Left ventricle myocardium superior (tissue), 1 donor: ENCODE results near the gene CGNL1. TPM values are rescaled to one million over a fixed set of nuclear protein-coding genes. Genes with fewer than 3 reads are reported as not detected.

Source experiments
- ATAC-seq: fragments of 200-7000 bp; cut with Tn5 transposase; one replicate; pipeline ENCODE4 v1.9.1; 2020; ENCODE audit warnings: mild to moderate bottlenecking, moderate library complexity
- DNase-seq: peaks from one replicate; pipeline ENCODE4 v3.0.0-alpha.2; 2020
- intact Hi-C: fragments of 100-400 bp; cut with micrococcal nuclease; formaldehyde crosslinking; loops from one replicate; pipeline ENCODE4 v1.11.0; 2022
- total RNA-seq: library from RNA; stranded (reverse); fragmentation: NEBNext Ultra II Directional; extraction: Animal tissue kit (Norgen Biotek cat#: 25700); gene quantifications from one replicate; pipeline ENCODE4 v1.2.1, GENCODE V29; 2021
- donor health status: DM: no; HTN: yes; CAD: no; lungs with severe emphysema.

CGNL1 gene
- total RNA-seq, 1 donor from 2014 or later = 15.2 TPM

DNA sequence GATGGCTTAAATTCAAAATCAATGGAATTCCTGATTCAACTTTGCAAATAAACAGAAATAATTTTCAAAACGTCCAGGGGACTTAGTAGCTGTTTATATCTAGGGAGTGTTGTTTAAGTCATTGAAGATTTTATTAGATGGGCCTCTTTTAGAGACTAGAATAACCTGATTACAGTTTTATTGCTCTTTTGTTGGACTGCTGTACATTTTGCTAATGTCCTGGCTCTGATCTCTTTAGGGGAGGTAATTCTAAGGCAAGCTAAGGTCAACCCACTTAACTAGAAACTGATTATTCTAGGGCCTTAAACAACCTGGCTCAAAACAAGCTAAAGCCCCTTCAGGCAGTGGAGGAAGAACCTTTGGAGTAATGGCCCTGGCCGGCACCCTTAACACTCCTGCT, 153.4 kb downstream of the CGNL1 start:
- ATAC-seq (no peak), DNase-seq (no peak)
- intact Hi-C loops = no loop called here

- intact Hi-C loops = no loop called here
- no peak for DNase-seq
- ATAC-seq = no peak
Measured at GRCh38 chr15:57532731-57533447, 156.6 kb downstream of the CGNL1 start.

DNA sequence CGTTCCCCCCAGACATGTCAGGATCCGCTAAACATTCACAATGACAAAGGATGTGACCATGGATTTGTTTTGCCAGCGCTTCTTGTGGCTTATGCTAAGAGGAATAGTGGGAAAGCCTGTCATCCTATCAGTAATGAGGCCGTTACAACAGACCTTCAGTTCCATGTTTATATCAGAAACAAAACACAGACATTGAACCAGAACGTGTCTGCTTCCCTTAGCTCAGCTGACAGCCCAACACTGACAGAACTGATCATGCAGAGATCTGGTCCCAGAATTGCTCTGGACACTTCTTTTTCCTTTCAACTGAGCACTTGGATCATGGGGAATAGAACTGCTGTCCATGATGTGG, 157.1 kb downstream of the CGNL1 start:
- intact Hi-C loops = no loop called here
- peak; percentile 9 for ATAC-seq
- DNase-seq = no peak

GRCh38 chr15:57534281-57534680, 158.0 kb downstream of the CGNL1 start:
- intact Hi-C loops = no loop called here
- no peak for DNase-seq
- peak; percentile 81 for ATAC-seq

DNA sequence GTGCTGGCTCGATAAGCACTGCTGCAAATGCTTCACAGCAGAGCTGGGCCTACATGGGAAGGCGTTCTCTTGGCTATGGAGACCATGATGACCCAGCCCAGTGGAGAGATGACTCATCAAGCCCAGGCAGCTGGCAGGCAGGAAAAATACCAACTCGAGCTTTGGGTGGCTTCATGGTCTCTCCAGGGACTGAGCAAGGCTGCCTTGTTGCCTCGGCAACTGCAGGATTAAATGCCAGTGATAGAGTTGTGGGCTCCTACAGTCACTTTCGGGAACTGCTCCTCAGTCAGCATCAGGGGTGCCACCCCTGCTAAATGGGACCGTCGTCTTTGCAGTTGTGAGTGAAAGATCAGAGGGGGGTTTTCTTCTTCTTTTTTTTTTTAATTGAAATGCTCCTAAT, 160.8 kb downstream of the CGNL1 start:
- ATAC-seq (peak; percentile 8), DNase-seq (no peak)
- intact Hi-C loops = no loop called here

- ATAC-seq (no peak), DNase-seq (no peak)
- intact Hi-C loops = no loop called here
Measured at GRCh38 chr15:57537488-57538264, 161.4 kb downstream of the CGNL1 start.

GRCh38 chr15:57538265-57538529, 161.9 kb downstream of the CGNL1 start:
- no peak for ATAC-seq
- no peak for DNase-seq
- intact Hi-C loops = no loop called here

- ATAC-seq = no peak
- DNase-seq = no peak
- intact Hi-C loops = no loop called here
Measured at GRCh38 chr15:57538821-57539220, 162.5 kb downstream of the CGNL1 start.

- intact Hi-C loops = no loop called here
- ATAC-seq (no peak), DNase-seq (no peak)
Measured at GRCh38 chr15:57540211-57540610, 163.9 kb downstream of the CGNL1 start.

DNA sequence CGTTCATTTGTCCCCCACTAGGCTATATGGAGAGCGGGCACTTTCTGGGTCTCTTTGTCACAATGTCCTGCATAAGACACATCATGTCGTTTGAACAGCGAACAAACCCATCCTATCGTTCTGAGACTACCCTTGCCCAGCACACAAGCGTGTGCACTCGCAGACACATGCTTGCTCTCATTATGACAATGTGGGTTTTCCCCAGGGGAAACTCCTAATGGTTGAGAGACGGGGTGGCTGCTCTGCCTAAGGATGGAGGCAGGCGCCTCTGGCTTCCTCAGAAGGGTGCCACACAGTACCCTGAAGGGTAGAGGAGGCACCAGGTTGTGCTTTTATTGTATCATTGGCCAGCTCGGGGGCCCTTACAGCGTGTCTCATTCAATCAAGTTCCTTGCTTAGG, 164.4 kb downstream of the CGNL1 start:
- ATAC-seq (no peak), DNase-seq (no peak)
- intact Hi-C loops = no loop called here

DNA sequence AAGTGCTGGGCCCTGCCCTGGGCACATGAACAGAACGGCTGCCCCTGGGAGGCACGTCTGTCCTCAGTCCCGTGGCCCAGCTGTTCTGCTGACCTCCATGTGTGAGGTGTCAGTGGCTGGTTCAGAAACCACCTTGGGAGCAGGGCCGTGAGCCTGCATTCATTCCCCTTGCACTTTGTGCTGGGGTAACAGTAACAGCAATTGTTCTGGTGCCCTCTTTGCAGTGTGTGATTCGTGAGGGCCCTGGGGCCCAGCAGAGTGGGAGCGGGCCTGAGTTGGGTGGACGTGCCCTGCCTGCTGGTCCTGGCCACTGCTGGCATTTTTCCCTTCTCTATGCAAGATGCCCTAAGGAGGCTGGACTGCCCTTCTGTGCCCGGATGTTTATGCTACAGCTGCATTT, 165.0 kb downstream of the CGNL1 start:
- intact Hi-C loops = no loop called here

DNA sequence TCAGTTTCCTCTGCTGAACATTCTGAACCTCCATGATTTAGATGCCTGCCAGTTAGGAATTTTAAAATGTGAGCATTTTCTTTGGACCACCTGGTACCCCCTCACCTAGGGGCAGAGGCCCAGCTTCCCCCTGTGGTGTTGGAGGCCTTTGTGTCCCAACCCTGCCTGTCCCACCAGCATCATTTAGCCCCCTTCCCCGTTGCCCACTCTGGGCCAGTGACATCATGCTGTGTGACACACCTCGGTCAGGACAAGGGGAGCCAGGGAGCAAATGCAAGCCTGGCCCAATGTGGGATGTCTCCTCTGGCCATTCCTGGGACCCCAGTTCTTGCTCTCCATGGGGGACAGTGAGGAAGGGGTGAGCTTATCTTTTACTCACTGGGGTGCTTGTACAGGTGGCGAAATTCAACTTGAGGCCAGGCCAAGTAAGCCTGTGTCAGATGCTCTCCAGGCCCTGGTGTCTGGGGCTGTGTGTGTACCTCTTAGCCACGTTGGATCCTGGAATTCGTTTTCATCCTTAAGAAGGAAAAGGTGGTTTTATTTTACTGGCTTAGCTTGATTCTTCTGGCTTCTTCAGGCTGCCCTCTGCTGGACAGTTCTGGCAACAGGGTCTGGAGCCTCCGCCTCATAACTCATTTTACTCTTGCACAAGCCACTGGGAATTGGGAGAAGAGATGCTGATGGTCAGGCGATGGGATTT, 165.7 kb downstream of the CGNL1 start:
- intact Hi-C loops = no loop called here
- peak; percentile 78 for DNase-seq
- peak; percentile 47 for ATAC-seq

More for the DNA sequence above, 165.0 kb downstream of the CGNL1 start:
- ATAC-seq = no peak
- DNase-seq = no peak

- ATAC-seq = no peak
- DNase-seq = no peak
- intact Hi-C loops = no loop called here
Measured at GRCh38 chr15:57542505-57542817, 166.2 kb downstream of the CGNL1 start.

DNA sequence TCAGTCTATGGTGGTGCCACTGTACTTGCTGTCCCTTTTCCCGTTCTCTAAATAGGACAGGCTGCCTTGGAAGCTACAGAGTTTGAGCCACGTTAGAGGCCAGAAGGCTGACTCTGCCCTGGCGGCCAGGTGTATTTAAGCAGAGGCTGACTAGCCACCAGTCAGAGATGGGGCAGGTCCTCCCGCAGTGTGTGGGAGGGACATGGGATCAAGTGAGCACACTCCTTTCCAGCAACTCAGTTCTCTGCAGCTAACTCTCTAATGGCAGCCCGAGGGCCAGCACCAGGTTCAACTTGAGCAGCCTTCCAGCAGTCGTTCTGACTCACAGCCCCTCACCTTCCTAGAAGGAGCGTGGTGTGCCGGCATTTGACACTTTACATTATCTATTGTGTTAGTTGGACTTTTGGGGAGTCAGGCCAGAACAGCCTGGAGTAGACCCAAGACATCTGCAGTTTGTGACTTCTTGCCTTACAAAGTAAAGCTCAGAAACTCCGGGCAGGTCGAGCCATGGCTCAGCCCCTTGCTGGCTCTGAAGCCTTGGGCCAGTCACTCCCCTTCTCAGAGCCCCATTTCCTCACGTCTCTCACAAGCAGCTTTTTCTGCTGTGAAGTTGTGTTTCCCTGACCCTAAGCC, 168.7 kb downstream of the CGNL1 start:
- intact Hi-C loops = no loop called here
- no peak for ATAC-seq

DNA sequence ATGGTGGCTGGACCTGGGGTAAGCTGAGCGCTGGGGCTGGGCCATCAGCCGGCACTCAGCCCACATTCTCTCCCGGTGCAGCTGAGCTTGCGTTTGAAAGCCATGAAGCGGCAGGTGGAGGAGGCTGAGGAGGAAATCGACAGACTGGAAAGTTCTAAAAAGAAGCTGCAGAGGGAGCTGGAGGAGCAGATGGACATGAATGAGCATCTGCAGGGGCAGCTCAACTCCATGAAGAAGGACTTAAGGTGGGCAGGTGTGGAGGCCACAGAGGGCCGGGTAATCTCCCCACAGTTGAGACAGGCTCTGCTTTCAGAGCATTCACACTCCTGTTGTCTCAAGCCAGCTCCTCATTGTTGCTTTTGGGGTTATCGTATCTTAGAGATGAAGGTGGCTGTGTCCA, 169.7 kb downstream of the CGNL1 start:
- ATAC-seq (no peak), DNase-seq (no peak)
- intact Hi-C loops = no loop called here

More for the DNA sequence above, 168.7 kb downstream of the CGNL1 start:
- no peak for DNase-seq

GRCh38 chr15:57547243-57547755, 171.0 kb downstream of the CGNL1 start:
- intact Hi-C loops = no loop called here
- ATAC-seq (peak; percentile 16), DNase-seq (no peak)

DNA sequence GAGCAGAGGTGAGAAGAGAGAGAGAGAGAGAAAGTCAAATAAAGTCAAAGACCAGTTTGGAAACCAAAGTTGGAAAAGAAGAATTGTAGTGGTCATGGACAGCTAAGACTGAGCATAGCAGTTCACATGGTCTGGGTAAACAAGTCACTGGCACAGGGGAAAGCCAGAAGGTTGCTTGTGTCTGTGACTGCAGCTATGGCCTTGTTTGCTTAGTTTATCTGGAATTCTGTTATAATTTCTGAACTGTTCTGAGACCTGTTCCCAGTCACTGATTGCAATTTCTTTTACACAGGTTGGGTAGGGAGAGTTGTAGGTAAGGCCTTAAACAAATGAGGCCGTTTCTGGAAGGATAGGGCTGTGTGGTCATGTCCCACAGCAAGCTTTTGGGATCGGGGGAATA, 172.0 kb downstream of the CGNL1 start:
- intact Hi-C loops = no loop called here
- DNase-seq = no peak
- no peak for ATAC-seq

- no peak for ATAC-seq
- no peak for DNase-seq
- intact Hi-C loops = no loop called here
Measured at GRCh38 chr15:57548835-57549234, 172.5 kb downstream of the CGNL1 start.

DNA sequence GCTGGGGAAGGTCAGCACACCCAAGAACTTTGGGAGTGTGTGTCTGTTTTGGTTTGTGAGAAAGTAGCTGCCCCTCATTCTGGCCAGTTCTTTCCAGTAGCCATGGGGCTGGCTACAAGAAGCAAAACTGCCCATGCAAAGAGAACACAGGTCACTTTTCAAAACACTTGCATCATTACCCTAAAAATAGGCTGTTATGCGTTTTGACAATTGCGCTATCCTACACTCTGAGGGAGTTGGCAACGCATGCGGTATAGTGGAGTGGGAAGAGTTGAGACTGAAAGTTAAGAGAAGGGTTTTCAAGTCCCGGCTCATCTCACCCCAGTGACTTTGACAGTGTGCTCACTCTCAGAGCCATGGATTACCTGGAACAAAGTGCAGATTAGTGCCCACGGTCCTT, 173.6 kb downstream of the CGNL1 start:
- DNase-seq (no peak), ATAC-seq (peak; percentile 29)
- intact Hi-C loops = no loop called here

DNA sequence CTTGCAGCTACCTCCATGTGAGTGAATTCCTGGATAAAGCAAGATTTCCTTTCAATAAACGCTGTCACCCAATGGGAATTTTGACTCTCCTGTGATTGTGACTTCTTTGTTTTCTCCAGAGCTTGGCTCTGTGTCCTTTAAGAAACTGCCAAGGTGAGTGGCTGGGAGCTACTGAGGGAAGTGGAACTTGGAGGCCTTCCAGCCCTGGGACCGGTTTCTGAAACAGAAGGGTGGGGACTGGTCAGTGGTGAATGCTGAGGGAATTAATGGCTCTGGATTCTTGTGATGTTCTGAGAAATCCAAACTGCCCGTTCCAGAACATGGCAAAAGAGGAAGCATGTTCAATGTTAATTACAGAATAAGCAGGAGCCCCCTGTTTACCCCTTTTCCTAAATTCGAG, 174.3 kb downstream of the CGNL1 start:
- ATAC-seq (peak; percentile 62), DNase-seq (peak; percentile 73)
- intact Hi-C loops = no loop called here
